AG08396 (cell line): ENCODE results near the gene PPT1.
"Not testable (repeated sequence)": the region's sequence is repeated elsewhere in the genome, so short reads cannot be mapped to it uniquely, and the experiment has no call there.

Experiments
- DNase-seq: peaks from one replicate; pipeline ENCODE4 v3.0.0; 2012; ENCODE audit warnings: low spot score, mixed read lengths

Gene PPT1

GRCh38 chr1:40092706-40093639, 4.1 kb downstream of the PPT1 start:
- DNase-seq = no peak

GRCh38 chr1:40092241-40092640, 4.8 kb downstream of the PPT1 start:
- DNase-seq = no peak

GRCh38 chr1:40090652-40091355, 6.2 kb downstream of the PPT1 start:
- no peak for DNase-seq

DNA sequence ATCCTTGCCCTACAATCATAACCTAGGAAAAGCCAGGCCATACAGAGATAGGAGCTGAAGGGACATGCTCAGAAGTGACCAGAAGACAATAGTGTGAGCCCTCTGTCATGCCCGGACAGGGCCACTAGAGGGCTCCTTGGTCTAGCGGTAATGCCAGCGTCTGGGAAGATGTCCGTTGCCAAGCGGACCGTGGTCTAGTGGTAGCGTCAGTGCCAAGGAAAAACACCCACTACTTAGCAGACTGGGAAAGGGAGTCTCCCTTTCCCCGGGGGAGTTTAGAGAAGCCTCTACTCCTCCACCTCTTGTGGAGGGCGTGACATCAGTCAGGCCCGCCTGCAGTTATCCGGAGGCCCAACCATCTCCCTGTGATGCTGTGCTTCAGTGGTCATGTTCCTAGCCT, 12.3 kb downstream of the PPT1 start:
- not testable (repeated sequence) for DNase-seq

GRCh38 chr1:40081871-40082270, 15.2 kb downstream of the PPT1 start:
- DNase-seq = no peak

- no peak for DNase-seq
Measured at GRCh38 chr1:40079774-40080400, 17.2 kb downstream of the PPT1 start.

GRCh38 chr1:40078512-40079333, 18.3 kb downstream of the PPT1 start:
- DNase-seq = peak; percentile 58

- peak; percentile 23 for DNase-seq
Measured at GRCh38 chr1:40076895-40077312, 20.1 kb downstream of the PPT1 start.

DNA sequence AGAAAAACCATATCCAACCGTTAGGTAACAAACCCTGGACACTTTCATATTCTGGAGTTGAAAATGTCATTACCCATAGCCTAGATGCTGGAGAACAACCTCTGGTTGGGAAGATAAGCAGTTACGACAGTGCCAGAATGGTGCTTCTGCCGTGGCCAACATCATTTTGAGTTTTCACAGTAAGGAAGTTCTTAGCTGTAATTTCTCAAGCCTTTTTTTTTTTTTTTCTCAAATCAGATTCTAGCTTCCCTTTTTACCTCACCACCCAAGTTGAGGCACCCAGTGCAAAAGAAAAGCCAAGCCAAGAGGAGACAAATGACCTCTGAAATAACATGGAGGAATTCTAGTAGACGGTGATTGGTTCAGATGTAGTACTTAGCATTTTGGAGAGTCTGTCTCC, 21.8 kb downstream of the PPT1 start:
- DNase-seq = no peak

- DNase-seq = no peak
Measured at GRCh38 chr1:40073062-40073461, 24.0 kb downstream of the PPT1 start.

GRCh38 chr1:40072142-40072541, 24.9 kb downstream of the PPT1 start:
- no peak for DNase-seq

DNA sequence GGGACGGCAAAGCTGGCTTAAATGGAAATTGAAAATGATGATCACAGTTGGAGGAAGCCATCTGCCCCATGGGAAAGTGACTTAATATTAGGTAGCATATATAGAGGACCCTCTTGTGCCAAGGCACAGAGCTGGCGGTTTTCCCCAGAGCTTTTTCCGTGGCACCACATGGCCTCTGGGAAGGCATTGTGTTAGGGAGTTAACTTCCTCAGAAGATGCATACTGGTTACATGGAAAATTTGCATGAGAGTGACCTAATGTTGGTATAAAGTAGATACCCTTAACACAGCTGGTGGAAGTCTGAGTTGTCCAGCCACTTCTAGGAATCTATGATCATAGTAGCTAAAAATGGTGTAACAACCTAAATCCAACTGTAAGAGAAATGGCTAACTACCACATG, 29.2 kb downstream of the PPT1 start:
- DNase-seq = no peak

DNA sequence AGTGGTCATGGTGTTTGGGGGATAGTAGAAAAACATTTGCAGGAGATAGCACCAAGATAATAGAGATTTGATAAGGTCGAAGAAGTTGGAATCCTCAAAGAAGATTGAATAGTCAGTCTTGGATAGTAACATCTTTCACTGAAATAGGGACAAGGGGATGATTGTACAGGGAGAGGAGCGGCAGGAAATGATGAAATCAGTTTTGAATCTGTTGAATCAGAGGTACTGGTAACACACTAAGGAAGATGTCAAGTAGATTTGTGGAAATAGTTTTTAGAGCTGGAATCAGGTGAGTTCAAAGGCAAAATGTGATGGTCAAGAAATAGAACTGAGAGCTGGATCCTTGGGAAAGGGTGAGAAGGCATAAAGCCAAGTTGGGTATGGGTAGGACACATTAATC, 30.0 kb downstream of the PPT1 start:
- no peak for DNase-seq

- no peak for DNase-seq
Measured at GRCh38 chr1:40064797-40065499, 32.1 kb downstream of the PPT1 start.

DNA sequence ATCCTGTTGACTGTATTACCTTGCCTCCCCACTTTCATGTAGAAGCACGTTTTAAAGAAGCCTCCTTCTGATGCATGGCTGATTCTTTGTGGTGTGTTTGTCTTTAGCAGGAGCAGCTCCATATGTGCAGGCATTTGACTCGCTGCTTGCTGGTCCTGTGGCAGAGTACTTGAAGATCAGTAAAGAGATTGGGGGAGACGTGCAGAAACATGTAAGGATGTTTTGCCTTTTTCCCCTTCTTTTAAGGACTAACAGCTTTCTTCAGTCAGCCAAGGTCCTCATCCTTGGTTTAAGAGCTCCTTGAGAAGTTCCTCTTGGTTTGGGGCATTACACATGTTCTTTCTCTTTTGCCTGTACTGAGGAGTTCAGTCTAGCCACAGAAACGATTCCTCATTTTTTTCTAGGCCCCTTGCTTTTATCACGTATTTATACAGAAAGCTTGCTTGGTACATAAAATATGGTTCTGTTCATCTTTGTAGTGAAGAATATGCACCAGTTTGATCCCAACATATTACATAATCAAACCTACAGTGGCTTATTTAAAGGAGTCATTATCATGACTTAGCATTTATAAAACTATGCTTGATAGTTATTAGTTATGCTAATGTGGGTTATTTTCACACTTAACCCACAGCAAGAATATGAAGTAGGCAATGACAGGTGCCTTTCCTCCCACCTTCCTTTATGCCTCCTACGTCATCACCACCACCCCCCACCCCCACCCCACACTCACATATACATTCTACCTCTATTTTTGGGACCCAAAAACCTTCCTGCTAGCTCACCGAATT, 36.9 kb downstream of the PPT1 start:
- no peak for DNase-seq

- no peak for DNase-seq
Measured at GRCh38 chr1:40059338-40059959, 37.6 kb downstream of the PPT1 start.

DNA sequence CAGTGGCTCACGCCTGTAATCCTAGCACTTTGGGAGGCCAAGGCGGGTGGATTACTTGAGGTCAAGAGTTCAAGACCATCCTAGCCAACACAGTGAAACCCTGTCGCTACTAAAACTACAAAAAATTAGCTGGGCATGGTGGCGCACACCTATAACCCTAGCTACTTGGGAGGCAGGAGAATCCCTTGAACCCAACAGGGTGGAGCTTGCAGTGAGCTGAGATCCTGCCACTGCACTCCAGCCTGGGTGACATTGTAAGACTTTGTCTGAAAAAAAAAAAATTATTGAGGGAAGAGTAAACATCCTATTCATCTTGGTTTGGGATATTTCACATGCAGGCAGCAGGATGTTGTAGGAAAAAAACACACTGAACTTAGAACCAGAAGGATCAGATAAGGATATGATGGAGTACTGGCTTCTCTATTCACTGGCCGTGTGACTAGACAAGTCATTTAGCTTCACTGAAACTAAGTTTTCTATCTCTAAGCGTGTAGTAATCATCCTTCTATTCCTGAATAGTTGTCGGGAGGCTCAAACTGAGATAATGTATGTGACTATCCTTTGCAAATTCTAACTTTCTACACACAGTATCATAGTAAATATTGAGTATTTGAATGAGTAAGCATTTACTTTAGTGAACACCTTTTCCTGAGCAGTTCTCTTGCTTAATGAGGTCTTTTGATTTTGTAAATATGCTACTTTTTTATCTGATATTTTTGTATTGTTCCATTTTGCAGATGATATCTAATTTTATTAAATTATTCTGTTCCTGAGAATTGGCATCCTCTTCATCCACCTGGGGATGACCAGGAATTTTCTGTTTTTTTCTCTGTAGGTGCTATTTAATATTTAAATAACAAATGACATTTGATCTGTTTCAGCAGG, 38.4 kb downstream of the PPT1 start:
- DNase-seq = no peak

DNA sequence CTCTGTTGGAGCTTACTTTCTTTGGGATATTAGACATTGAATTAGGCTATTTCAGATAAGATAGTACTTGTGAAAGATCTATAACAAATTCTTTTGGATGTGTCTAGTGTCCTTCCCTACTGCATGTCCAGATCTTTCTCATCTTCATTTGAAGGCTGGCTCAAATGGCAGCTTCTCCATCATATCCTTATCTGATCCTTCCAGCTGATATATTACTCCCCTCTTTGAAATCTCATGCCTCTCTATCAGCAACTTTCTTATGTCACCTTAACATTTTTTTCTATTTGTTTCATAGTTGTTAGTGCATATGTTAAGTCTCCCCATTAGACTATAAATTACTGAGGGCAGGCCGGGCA, 39.0 kb downstream of the PPT1 start:
- DNase-seq = no peak
